AG08395 (cell line): Measurements from ENCODE around the gene EP400.
A peak's percentile ranks its signal among the peaks of the same experiment; 100 is the strongest.

Source experiments
- DNase-seq: peaks from one replicate; pipeline ENCODE4 v3.0.0; 2012; ENCODE audit warnings: mixed read lengths, low spot score

EP400 gene

DNA sequence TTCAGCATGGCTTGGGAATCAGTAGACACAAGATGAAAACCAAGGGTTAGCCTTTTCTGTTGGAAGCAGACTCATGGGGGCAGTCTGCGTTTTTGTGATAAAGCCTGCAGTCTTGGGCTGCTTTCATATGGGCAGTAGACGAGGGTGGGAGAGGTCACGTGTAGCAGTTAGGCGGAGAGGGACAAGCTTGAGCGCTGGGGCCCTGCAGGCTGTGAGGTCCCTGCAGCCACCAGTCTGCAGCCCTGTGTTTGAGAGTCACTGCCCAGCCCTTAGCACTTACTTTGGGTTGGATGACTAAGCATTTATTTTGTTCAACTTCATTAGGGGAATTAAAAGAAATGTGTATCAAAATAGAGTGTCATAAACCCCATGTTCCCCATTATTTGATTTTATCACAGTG, 37.2 kb downstream of the EP400 start:
- no peak for DNase-seq

DNA sequence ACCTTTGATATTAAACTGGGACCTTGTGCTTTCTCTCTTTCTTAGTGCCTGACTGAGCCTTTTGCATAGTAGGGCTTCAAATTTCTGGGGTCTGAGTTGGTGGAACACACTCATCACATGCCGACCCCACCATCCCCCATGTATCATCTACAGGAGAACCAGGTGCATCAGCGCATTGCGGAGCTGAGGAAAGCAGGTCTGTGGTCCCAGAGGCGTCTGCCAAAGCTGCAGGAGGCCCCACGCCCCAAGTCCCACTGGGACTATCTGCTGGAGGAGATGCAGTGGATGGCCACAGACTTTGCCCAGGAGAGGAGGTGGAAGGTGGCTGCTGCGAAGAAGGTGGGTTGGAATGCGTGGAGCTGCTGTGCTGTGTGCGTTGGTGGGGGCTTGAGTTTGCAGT, 37.8 kb downstream of the EP400 start:
- no peak for DNase-seq

DNA sequence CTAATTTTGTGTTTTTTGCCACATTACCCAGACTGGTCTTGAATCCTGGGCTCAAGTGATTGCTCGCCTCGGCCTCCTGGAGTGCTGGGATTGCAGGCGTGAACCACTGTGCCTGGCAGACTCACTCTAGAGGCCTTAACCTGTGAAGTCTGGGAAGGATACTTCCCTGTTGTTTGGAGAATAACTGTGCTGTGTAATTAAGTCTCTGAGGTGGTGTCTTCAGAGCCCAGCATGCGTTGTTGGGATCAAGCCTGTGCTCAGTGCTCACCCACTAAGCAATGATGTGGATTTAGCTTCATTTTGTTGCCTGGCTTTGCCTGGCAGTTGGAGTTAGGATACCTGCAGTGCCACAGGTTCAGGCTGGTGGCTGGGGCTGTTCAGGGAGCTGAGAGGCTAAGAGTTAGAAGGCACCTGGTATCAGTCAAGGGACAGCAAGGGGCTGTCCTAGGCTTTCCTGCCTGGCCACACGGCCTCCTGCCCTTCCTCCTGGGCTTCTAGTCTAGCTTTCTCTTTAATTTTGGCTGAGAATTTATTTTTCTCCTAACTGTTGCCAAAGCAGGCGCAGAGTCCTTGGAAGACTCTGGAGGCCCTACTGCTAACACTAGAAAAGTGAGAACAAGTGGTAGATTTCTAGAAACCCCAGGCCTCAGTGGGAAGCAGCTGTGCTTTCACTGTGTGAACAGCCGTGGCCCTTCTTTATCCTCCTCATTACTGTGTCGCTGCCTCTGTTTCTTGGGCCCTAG, 38.5 kb downstream of the EP400 start:
- DNase-seq = no peak

DNA sequence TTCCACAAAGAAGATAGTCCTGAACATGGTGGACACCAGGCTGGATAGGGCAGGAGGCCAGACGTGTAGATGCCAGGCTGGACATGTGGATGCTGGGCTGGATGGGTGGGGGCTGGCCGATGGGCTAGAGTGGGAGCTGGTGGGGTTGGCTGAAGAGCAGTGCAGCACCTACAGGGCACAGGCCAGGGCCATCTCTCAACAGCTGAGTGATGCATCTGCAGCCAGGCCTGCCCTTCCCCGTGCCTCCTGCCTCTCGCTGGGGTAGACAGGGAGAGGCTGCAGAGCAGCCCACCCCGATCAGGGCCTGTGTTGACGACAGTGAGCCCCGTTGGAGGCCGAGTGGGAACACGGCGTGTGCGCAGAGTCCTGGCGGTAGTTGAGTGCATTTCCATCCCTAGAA, 39.3 kb downstream of the EP400 start:
- no peak for DNase-seq

DNA sequence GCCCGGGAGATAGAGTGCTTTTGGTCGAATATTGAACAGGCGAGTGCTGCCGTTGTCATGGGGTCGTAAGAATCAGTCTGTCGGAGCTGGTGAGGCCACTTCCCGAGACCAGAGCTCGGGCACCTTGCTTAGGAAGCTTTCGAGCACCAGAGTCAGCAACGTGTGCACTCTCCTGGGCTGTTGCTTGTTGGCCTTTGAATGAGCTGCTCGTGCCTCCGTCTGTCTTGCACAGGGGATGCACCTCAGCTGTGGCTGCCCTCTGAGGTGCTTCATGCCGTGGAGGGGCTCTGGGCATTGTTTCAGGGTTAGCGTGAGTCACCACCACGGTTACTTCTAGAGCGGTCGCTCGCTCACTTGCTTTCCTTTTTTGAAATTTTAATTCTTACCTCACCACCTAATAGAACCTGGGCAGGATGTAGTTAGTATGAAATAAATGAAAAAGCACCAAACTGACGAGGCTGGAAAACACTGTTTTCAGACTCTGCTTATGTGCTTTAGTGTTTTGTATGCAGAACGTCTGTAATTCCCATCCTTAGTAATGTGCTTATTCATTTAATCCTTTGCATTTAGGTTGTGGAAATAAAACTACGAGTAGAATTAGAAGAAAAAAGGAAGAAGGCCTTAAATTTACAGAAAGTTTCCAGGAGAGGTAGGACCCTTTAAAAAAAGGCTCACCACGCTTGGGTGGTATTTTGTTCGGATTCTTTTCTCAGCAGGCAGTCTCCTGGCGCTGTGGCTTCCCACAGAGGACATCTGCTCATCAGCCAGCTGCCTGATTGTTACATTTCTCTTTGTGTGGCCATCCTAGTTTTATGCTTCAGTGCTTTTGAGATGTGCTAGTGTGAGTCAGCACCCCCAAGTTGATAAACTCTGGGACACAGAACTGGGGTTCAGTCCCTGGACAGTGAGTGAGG, 40.6 kb downstream of the EP400 start:
- DNase-seq = no peak

DNA sequence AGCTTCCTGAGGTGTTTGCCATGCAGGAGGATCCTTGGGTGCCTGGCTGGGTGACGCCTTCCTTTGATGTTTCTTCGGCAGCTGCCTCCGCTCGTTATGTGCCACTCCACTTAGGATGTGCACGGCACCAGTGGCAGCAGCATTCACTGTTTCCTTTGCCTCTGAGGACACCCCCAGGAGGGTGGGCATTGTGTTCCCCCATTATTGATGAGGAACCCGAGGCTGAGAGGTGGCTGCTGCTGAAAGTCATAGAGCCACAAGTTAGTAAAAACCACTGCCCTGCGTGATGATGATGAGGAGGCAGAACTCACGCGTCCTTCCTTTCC, 41.2 kb downstream of the EP400 start:
- DNase-seq = no peak

DNA sequence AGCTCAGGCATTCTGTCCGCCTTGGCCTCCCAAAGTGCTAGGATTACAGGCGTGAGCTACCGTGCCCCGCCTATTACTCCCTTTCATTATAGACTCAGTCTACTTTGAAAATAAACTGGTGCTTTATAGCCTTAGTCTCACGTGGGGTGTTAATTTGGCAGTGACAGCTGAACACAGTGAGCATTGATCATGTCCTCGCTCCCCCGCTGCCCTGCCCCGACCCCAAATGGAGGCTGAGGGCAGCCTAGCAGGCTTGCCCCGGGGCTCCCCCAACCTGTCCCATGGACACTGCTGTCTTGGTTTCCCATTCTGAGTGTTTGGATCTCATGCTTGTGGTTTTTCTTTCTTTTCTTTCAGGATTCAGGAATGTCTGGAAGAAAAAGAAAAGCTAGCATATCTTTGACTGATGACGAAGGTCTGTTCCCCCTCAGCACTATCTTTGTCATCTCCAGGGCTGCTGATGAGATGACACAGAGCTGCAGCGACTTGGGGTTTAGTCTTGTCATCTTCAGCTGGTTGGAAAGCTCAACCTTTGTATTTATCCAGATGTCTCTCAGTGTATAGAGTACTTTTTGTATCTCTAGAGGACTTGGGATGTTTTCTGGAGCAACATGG, 42.2 kb downstream of the EP400 start:
- DNase-seq = no peak

DNA sequence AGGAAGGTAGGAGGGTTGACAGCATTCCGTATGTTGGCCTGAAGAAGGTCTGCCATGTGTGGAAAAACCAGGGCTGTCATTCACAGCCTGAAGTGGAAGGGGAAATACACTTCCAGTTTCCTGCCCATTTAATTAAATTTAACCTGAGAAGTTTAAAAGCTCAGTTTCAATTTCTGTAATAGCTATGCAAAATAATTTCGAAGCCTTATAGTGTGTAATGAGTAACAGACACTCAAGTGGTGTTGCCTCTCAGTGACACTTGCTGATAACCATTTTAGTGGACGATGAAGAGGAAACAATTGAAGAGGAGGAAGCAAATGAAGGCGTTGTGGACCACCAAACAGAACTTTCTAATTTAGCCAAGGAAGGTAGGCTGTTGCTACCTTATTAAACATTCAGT, 44.8 kb downstream of the EP400 start:
- no peak for DNase-seq

DNA sequence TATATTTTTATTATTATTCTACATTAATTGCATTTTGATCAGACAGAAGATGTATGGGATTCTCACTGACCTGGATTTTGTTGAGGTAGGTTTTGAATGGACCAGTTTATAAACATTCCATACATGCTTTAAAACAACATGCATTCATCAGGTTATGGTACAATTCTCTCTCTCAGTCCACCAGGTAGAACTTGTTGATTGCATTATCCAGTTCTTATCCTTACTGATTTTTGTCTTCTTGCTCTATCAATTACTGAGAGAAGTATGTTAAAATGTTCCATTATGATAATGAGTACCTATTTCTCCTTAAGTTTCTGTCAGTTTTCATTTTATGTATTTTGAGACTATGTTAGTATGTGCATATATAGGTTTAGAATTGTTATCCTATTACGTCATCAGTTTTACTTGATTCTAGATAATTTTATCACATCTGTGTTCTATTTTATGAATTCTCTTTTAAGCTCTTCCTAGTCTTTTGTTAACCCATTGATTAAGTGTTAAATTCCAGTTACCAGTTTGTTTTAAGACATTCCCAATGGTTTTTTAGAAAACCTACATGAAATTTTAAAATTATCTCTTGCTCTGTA, 50.6 kb downstream of the EP400 start:
- DNase-seq = no peak

DNA sequence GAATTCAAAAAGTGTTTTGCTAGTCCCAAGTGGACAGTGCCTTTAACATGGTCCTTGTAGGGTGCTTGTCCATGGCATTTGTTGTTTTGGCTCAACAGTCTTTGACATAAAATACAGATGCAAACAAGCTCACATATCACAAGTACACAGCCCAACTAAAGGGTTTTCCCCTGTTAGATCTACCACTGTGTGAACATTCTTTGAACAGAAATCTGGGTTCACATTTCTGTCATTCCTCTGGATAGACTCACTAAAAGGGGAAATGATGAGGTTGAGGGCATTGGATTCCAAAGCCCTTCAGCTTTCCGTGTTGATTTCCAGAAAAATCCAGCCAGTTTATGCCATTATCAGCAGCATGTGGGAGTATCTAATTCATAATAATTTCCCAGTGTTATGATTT, 54.1 kb downstream of the EP400 start:
- DNase-seq = peak; percentile 79

DNA sequence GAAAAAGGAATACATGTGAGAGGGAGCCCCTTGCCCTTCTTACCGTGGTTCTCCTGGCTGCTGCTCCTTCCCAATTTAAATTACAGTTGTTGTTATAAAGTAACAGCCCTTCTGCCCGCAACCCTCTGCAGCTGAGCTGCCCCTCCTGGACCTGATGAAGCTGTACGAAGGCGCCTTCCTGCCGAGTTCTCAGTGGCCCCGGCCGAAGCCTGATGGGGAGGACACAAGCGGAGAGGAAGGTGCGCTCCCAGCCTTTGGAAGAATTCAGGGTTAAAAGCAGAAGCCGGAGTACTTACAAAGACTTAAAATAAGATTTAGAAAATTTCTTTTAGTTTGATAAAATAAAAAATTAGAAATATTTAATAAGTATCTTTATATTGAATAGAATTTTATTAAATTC, 55.2 kb downstream of the EP400 start:
- DNase-seq = no peak

DNA sequence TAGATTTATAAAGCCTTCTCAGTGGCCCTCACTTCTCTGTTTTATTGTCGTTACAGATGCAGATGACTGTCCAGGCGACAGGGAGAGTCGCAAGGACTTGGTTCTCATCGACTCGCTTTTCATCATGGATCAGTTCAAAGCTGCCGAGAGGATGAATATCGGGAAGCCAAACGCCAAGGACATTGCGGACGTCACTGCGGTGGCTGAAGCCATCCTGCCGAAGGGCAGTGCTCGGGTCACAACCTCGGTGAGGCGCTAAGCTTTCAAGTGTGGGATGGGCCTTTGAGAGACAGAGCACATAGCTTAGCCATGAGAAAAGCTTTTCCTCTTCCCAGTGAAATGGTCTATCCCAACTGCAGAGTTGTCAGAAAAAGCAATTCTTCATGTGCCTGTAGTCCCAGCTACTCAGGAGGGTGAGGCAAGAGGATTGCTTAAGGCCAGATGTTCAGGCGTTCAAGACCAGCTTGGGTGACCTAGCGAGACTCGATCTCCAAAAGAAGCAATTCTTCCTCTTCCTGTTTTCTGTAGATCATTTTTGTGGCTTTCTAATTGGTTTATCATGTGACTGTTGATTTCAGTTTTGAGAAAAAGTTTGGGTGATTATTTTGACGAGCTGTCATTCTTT, 56.4 kb downstream of the EP400 start:
- DNase-seq = no peak

DNA sequence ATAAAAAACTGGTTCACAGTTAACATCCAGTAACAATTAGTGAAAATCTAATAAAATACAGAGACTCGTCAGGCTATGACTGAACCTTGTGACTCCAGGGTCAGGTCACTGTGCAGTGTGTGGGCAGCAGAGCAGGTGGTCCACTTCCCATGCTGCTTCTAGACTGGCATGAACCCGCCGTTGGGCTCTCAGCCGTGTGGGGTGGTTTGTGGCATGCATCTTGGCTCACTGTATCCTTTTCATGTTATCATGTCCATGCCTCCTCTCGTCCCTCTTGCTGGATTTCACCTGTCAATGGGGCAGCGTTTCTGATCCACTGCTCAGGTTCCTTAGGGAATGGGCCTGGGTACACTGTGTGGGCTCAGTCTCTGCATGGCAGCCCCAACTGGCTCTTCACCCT, 57.3 kb downstream of the EP400 start:
- no peak for DNase-seq

DNA sequence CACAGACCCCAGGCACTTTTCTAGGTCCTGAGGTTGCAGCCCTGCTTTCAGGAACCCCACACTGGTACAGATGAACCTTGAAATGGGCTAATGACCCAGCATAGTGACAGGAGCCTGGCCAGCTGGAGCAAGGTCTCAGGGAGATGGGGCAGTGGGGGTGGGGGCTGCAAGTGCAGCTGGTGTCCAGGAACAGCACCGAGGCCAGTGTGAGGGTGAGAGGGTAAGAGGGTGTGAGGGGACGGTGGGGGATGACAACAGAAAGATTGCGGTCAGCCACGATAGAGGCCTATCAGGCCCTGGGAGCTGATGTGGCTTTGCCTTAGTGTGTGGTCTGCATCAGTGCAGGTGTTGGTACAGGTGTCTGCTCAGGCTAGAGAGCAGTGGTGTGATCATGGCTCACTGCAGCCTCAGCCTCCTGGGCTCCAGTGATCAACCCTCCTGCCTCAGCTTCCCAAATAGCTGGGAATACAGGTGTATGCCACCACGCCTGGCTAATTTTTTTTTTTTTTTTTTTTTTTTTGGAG, 59.7 kb downstream of the EP400 start:
- no peak for DNase-seq

DNA sequence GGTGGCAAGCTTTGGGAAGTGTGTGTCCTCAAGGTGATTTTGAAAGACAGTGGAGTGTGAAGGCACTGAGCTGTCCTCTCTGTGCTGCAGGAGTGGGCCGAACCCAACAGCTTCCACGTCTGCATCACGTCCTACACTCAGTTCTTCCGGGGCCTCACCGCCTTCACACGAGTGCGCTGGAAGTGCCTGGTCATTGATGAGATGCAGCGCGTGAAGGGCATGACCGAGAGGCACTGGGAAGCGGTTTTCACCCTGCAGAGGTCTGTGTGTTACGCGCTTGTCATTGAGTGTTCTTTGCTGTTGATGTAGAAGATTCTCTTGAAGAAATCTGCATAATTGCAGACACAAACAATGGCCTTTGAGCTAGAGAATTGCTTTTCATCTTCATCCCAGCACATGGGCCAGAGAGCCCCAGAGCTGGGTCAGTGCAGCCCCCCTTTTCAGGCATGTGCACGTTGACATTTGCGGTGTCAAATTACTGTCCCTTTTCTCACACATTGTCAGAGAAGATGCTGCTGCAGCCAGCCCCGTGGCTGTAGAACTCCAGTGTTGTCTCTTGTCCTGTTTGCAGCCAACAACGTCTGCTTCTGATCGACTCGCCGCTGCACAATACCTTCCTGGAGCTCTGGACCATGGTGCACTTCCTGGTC, 63.3 kb downstream of the EP400 start:
- DNase-seq = no peak

DNA sequence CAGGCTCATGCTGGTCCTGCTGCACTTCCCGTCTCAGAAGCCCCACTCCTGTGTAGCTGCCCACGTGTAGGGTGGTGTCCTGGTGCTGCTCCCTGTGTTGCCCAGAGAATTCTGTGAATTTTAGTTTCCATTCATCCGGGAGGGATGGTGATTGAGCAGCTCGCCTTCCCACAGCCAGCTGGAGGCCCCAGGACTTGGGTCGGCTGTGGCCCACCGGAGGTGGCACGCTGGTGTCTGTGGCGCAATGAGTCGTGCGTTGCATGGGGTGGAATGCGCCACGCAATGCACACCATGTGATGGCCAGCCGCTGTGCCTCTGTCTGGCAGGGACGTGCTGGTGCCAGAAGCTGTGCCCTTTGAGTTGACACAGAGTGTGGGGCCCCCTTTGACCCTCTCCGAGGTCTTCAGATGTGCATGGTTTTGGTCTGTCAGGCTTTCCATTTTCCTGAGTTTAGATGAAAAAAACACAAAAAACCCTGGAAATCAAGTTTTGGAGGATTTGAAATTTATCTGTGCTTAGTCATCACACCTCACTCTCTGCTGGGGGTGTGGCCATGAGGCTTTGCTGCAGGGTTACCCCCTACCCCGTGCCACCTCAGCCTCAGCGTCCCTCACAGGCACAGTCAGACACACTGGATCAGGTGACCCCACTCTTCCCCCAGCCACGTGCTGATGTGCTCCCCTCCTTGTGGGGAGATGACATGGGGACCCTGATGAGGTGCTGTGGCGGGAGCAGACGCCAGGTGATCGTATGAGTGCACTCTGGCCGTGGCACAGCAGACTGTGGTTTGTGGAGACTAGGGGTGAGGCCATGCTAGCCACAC, 64.6 kb downstream of the EP400 start:
- peak; percentile 22 for DNase-seq

DNA sequence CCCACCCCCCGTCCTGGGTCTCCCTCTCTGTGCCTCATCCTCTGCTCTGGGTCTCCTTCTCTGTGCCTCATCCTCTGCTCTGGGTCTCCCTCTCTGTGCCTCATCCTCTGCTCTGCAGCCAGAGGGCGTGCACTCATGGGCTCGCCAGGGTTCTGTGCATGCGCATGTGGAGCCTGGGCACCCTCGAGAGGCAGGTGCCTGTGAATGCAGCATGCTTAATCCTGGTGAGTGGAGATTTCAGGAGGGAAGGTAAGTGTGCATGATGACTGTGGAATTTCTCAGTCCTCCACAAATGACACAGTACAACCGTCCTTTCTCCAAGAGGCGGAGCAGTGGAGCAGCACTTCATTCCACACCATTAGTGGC, 65.2 kb downstream of the EP400 start:
- DNase-seq = no peak

DNA sequence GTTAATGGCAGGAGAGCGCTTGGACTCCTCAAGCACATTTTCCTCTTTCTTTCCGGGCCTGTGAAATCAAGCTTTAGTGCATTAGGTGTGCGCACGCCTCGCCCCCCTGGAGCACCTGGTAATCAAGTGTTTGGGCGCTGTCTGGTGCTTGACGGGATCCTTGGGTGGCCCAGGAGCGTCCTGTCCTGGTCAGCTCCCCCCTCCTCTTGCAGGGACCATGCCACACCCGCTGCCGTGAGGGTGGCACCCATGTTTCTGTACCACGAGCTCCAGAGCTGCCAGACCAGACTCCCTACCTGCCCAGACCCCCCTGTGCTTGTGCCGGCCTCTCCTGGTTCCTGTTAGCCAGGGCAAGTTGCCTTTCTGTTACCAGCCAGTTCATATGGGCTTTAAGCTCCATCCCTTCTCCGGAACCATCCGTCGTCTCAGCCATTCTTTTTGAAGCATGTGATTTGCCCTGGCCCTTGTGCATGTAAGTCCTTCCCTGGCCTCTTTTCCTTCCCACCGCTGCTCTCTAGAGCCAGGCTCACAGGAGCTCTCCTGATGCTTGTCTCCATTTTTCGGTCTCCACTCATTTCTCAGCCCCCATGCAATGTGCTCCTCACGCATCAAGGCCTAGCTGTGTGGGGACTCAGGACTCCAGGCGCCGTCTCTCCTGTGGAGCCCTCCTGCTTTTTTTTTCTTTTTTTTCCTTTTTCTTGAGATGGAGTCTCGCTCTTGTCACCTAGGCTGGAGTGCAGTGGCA, 66.1 kb downstream of the EP400 start:
- DNase-seq = no peak

DNA sequence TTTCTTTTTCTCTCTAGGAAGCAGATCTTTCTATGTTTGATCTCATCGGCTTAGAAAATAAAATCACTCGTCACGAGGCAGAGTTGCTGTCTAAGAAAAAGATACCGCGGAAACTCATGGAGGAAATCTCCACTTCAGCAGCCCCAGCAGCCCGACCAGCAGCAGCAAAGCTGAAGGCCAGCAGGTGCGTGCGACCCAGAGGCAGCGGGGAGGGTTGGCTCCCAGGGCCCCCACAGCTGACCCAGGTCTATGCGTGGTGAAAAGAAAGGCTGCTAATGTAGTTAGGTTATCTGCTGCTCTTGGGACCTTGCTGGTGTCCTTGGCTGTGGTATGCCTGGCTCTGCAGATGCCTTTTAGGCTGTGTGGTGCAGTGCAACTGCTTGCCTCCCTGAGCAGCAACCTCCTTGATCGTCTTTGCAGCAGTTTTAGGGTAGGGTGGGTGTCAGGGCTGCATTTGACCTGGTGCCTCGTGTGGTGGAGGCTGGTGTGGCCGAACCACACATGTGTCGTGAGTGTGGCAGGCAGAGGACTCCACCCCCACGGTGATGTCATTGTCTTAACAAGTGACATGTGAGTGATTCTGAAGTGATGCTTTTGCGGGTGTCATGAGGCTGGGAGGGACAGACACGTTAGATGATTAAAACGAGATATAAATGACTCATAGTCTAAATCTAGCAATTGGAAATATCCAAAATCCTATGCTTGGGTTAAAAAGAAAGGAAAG, 68.6 kb downstream of the EP400 start:
- peak; percentile 18 for DNase-seq
